ENCODE data around the gene LRRC7. TPM values are rescaled to one million over a fixed set of nuclear protein-coding genes. Genes with fewer than 3 reads are reported as not detected.

Gene LRRC7
- total and polyA plus RNA-seq, 2 of the 8 experiments (the other 6 are each of a cell fraction or from before 2014, with no cell fraction given) = 0.03 to 0.17 TPM

- H4K8ac ChIP-seq (ENCODE audit: extremely low read depth, insufficient read depth, low read length) = no peak overlapping the region
- H2BK12ac ChIP-seq (ENCODE audit: low read depth, low read length) = no peak overlapping the region
- H2BK15ac ChIP-seq (ENCODE audit: low read length) = no peak overlapping the region
- H2AFZ ChIP-seq (ENCODE audit: low read length) = no peak overlapping the region
- no peaks in the 10 kb centered on the region for H4K20me1 ChIP-seq (replicated peaks in 1 of 2; ENCODE audit: control insufficient read depth in 1 of 2, insufficient read depth in 2 of 2, low read length in 2 of 2)
- H3K36me3 ChIP-seq (ENCODE audit: control insufficient read depth in 2 of 4, insufficient read depth in 4 of 4, low read length in 3 of 4) = no peaks in the 10 kb centered on the region
- CTCF ChIA-PET (ENCODE audit: partially characterized antibody) = no interaction called here
- no peak overlapping the region for H3K9ac ChIP-seq (replicated peaks in 1 of 4; ENCODE audit: extremely low read depth in 1 of 4, low read depth in 3 of 4, low read length in 3 of 4)
- no peak overlapping the region for H2AK5ac ChIP-seq (ENCODE audit: low read depth, low read length)
- H3K79me2 ChIP-seq (ENCODE audit: control insufficient read depth in 1 of 2, insufficient read depth in 2 of 2, low read length in 2 of 2) = no peaks in the 10 kb centered on the region
- H3K27me3 ChIP-seq (replicated peaks in 1 of 4; ENCODE audit: control insufficient read depth in 3 of 4, extremely low read depth in 1 of 4, insufficient read depth in 3 of 4, low read length in 3 of 4) = no peaks in the 10 kb centered on the region
- H3K23ac ChIP-seq (ENCODE audit: insufficient read length) = no peak overlapping the region
- H3K4ac ChIP-seq (replicated peaks; ENCODE audit: insufficient read length, low read depth, low read length) = no peak overlapping the region
- no peak overlapping the region for H3K27ac ChIP-seq (ENCODE audit: low read depth, low read length)
- no peaks in the 10 kb centered on the region for H3K23me2 ChIP-seq (ENCODE audit: low read depth, low read length)
- POLR2A ChIA-PET (ENCODE audit: partially characterized antibody) = no interaction called here
- H3K18ac ChIP-seq (ENCODE audit: extremely low read depth, low read length) = no peak overlapping the region
- no peaks in the 10 kb centered on the region for H3K79me1 ChIP-seq (ENCODE audit: low read depth, low read length)
- no peak overlapping the region for H3K4me2 ChIP-seq (ENCODE audit: insufficient read depth in 1 of 2, low read depth in 2 of 2, low read length in 2 of 2)
- no peak overlapping the region for H2BK120ac ChIP-seq (replicated peaks; ENCODE audit: low read depth, low read length)
- FAIRE-seq (no peak), DNase-seq (ENCODE audit: low read depth in 1 of 2, low spot score in 2 of 2) (no peak)
- no peak overlapping the region for H4K91ac ChIP-seq (replicated peaks; ENCODE audit: insufficient read length, low read length)
- H3K9me3 ChIP-seq (ENCODE audit: insufficient read depth in 2 of 2, low read depth in 1 of 2, low read length in 1 of 2) = peaks cover 12 to 22% of the 10 kb centered on the region in 2 experiments; a peak in 3 of 4 replicates
- H3K56ac ChIP-seq (replicated peaks; ENCODE audit: insufficient read length, low read depth, low read length) = no peak overlapping the region
- H3K4me1 ChIP-seq (replicated peaks in 1 of 4; ENCODE audit: control insufficient read depth in 3 of 4, insufficient read depth in 4 of 4, low read length in 3 of 4) = peaks cover 0 to 2% (median under 1%) of the 10 kb centered on the region in 4 experiments; a peak in 3 of 7 replicates
- no peak overlapping the region for H4K5ac ChIP-seq (ENCODE audit: insufficient read length, low read depth, low read length)
- H3K14ac ChIP-seq (ENCODE audit: insufficient read length) = no peak overlapping the region
- H2BK5ac ChIP-seq (ENCODE audit: low read depth, low read length) = no peak overlapping the region
- no peak overlapping the region for H3K4me3 ChIP-seq (ENCODE audit: extremely low read depth in 1 of 4, insufficient read depth in 2 of 4, low read depth in 3 of 4, low read length in 4 of 4)
- H2BK20ac ChIP-seq (ENCODE audit: low read length) = no peak overlapping the region
- TF ChIP-seq BCL11A (IDR thresholded peaks at IDR 0.05; ENCODE audit: low read depth in 2 of 2, low read length in 2 of 2) = no peak
- TF ChIP-seq BACH1 (IDR thresholded peaks at IDR 0.05; ENCODE audit: low read length) = no peak
- TF ChIP-seq SP1 (IDR thresholded peaks at IDR 0.05; ENCODE audit: low read depth, low read length) = no peak
- TF ChIP-seq RFX5 (IDR thresholded peaks at IDR 0.05; ENCODE audit: borderline replicate concordance, low read depth, low read length) = no peak
- no peak for TF ChIP-seq TAF7 (optimal IDR thresholded peaks at IDR 0.05; ENCODE audit: borderline replicate concordance, low read depth, low read length)
- TF ChIP-seq CTBP2 (IDR thresholded peaks at IDR 0.05; ENCODE audit: borderline replicate concordance, insufficient read depth, insufficient read length, low read length) = no peak
- no peak for TF ChIP-seq SP4 (IDR thresholded peaks at IDR 0.05; ENCODE audit: low read length)
- no peak for TF ChIP-seq CTCF (IDR thresholded peaks at IDR 0.05; ENCODE audit: control extremely low read depth in 1 of 3, insufficient read depth in 1 of 3, low read depth in 1 of 3, low read length in 3 of 3)
- TF ChIP-seq EGR1 (IDR thresholded peaks at IDR 0.05; ENCODE audit: borderline replicate concordance, low read depth, low read length) = no peak
- no peak for TF ChIP-seq KDM4A (IDR thresholded peaks at IDR 0.05; ENCODE audit: low read depth, low read length, severe bottlenecking)
- no peak for TF ChIP-seq JUND (IDR thresholded peaks at IDR 0.05; ENCODE audit: low read length)
- no peak for TF ChIP-seq ZNF274 (IDR thresholded peaks at IDR 0.05; ENCODE audit: borderline replicate concordance, extremely low read depth, low read length)
- no peak for TF ChIP-seq CBX8 (IDR thresholded peaks at IDR 0.05; ENCODE audit: borderline replicate concordance, low read depth, low read length)
- TF ChIP-seq JUN (IDR thresholded peaks at IDR 0.05; ENCODE audit: low read depth, low read length) = no peak
Observed at GRCh38 chr1:69733061-69733460, 165.3 kb downstream of the LRRC7 start.
